Heart left ventricle (tissue), 13 donors: ENCODE measurements around the gene PTPRK.

ENCODE experiments used
- CTCF ChIP-seq, 12 donors: fragments of 200-600 bp; sonication (generic) in 4 of 12; IDR thresholded peaks; one replicate each; pipeline versions ENCODE4 v1.5.0 to v1.8.0; 2018 to 2022; ENCODE audit warnings: antibody characterized with exemption in 12 of 12, mild to moderate bottlenecking in 5 of 12
- POLR2A ChIP-seq, 2 donors: fragments of 450-650 bp; IDR thresholded peaks; one replicate each; pipeline ENCODE4 v1.6.1; 2017; ENCODE audit warnings: antibody characterized with exemption in 2 of 2, mild to moderate bottlenecking in 2 of 2, moderate library complexity in 2 of 2
- donor health status: ischemic (EF 13 %, LVEDD 7.1; RV severe dilation, severe dysfunction).
- donor health status: DM: no; HTN: yes; CAD: no.
- donor health status: DM: no; HTN: no; CAD: no.
- donor health status: ischemic (EF 25% LVEDD 6.9; RV normal size, moderate dysfunction).
- donor health status: ischemic (EF 25% LVEDD 5.7; RV mildly dilated, moderate dysfunction).
- donor health status: ischemic (EF 35%, LVEDD 5.7; RV mildly dilated, moderate dysfunction).
- donor health status: nonischemic (EF 11% LVEDD 7.7; RV severe dilation, severe dysfunction).
- donor health status: DM: yes; HTN: yes; CAD: no.
- donor health status: PGD.
- donor health status: ischemic (EF 29% LVEDD 5.4; RV normal size, mild dysfunction).
- donor health status: nonischemic (EF 23%, LVEDD 6.1; RV moderate dilation, normal function).

GRCh38 chr6:128368213-128368944 is 152.0 kb downstream of the PTPRK start:
- TF ChIP-seq CTCF (IDR thresholded peaks at IDR 0.05) (no peak), POLR2A (IDR thresholded peaks at IDR 0.05) (no peak)
